Measurements from ENCODE around the gene SGF29. TPM values are rescaled to one million over a fixed set of nuclear protein-coding genes. Genes with fewer than 3 reads are reported as not detected.

The SGF29 gene
- total and polyA plus RNA-seq, 9 of the 15 experiments (the other 6 are each of a cell fraction or from before 2014, with no cell fraction given): 2.6 to 36.1 (median 21.2) TPM

GRCh38 chr16:28538733-28539596 lies 14.8 kb upstream of the SGF29 start, which contains the start of gene NUPR1 (continued):
- no peak for TF ChIP-seq NELFE (IDR thresholded peaks at IDR 0.05; ENCODE audit: insufficient read depth, insufficient read length)
- TF ChIP-seq, protein P1, sequence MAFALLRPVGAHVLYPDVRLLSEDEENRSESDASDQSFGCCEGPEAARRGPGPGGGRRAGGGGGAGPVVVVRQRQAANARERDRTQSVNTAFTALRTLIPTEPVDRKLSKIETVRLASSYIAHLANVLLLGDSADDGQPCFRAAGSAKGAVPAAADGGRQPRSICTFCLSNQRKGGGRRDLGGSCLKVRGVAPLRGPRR (CRISPR knock-in tag; IDR thresholded peaks at IDR 0.05): peak; percentile 91
- no peak for TF ChIP-seq NEUROD1 (IDR thresholded peaks at IDR 0.05; ENCODE audit: borderline replicate concordance, low read depth, low read length, partially characterized antibody)
- TF ChIP-seq, protein P2, sequence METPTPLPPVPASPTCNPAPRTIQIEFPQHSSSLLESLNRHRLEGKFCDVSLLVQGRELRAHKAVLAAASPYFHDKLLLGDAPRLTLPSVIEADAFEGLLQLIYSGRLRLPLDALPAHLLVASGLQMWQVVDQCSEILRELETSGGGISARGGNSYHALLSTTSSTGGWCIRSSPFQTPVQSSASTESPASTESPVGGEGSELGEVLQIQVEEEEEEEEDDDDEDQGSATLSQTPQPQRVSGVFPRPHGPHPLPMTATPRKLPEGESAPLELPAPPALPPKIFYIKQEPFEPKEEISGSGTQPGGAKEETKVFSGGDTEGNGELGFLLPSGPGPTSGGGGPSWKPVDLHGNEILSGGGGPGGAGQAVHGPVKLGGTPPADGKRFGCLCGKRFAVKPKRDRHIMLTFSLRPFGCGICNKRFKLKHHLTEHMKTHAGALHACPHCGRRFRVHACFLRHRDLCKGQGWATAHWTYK (CRISPR knock-in tag; IDR thresholded peaks at IDR 0.05): 0 out of 2 replicates have a peak, but pooled peaks have one; percentile 30
- no peak for TF ChIP-seq NR2C2 (CRISPR knock-in tag; IDR thresholded peaks at IDR 0.05)
- peak; percentile 49; the same call in 1 of the 2 replicates for TF ChIP-seq NR2C2 (tag; IDR thresholded peaks at IDR 0.05)
- TF ChIP-seq ZC3H4 (CRISPR knock-in tag; IDR thresholded peaks at IDR 0.05; ENCODE audit: borderline replicate concordance): no peak
- no peak for TF ChIP-seq ZNF609 (CRISPR knock-in tag; IDR thresholded peaks at IDR 0.05; ENCODE audit: borderline replicate concordance)
- peak; percentile 70 for TF ChIP-seq GTF2A2 (tag; IDR thresholded peaks at IDR 0.05)
- TF ChIP-seq PTRF (tag; IDR thresholded peaks at IDR 0.05): peak; percentile 80
- no peak for TF ChIP-seq FOXK2 (conservative IDR thresholded peaks at IDR 0.05 in 1 of 2, IDR thresholded peaks at IDR 0.05 in 1 of 2; ENCODE audit: low read depth in 2 of 2)
- TF ChIP-seq GTF2E2 (tag; IDR thresholded peaks at IDR 0.05): peak; percentile 46; the same call in 1 of the 2 replicates
- no peak for TF ChIP-seq TARDBP (IDR thresholded peaks at IDR 0.05)
- no peak for TF ChIP-seq ZFP91 (CRISPR knock-in tag; IDR thresholded peaks at IDR 0.05)
- peak; percentile 62; the same call in 1 of the 2 replicates for TF ChIP-seq ZNF766 (CRISPR knock-in tag; conservative IDR thresholded peaks at IDR 0.05)
- no peak for TF ChIP-seq U2AF2 (optimal IDR thresholded peaks at IDR 0.05; ENCODE audit: low read depth, low read length)
- no peak for TF ChIP-seq CC2D1A (IDR thresholded peaks at IDR 0.05)
- TF ChIP-seq DPF2 (IDR thresholded peaks at IDR 0.05): no peak
